ENCODE results near the gene CIITA.
"Not testable (repeated sequence)": the region's sequence is repeated elsewhere in the genome, so short reads cannot be mapped to it uniquely, and the experiment has no call there.

The CIITA gene

GRCh38 chr16:10959161-10959560, 82.2 kb downstream of the CIITA start:
- DNase-seq (ENCODE audit: low read depth) = no peak

DNA sequence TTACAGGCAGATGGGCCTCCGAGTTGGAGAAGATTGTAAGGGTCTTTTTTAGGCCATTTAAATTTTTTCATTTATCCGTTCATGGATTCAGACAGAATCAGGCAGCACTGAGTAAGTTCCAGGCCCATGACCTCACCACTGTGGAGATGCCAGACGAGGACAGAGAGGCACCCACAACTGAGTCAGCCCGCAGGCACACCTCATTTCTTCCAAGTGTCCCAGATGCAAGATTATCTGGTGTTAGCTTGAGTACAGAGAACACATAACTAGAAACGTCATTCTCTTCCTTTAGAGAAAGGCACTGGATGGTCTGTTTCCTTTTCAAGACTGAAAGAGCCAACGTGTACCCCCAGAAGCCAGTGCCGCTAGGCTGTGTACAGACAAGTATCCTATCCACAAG, 84.2 kb downstream of the CIITA start:
- no peak for DNase-seq (ENCODE audit: low read depth)

DNA sequence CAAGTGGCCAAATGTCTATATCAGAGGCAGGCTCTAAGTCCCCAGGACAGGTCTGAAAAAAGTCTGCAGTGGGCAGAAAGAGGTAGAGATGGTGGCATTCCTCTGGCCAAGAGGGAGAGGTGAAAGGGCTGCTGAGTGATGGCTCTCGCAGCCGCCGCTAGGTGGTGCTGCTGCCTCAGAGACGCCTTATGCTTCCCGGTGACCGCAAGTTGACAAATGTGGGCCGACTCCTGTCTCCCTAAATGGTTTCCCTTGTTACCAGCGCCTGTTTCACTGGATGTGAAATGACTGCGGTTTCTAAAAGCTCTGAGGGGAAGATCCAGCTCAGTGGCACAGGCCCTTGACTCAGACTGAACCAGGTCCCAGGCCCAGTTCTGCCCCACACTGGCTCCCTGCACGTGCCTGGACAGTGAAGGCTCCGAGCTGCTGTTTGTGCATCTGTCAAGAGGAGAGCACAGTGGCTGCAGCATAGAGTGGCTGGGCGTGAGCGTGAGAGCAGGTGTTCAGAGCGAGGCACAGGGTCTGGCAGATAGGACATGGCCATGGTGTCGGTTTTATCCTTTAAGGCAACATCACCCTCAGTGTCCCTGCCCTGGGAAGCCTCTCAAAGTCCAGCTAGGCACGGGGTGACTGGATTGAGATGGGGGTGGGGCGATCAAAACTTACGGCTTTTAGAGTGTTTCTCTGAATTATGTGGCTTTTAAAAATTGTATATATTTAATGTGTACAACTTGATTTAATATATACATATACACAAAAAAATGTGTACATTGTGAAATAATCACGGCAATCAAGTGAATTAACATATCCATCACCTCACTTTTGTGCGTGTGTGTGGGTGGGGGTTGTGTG, 87.3 kb downstream of the CIITA start:
- DNase-seq (ENCODE audit: low read depth) = peak; percentile 75

- peak; percentile 46 for DNase-seq (ENCODE audit: low read depth)
Measured at GRCh38 chr16:10964891-10965326, 87.9 kb downstream of the CIITA start.

GRCh38 chr16:10965440-10966061, 88.5 kb downstream of the CIITA start:
- DNase-seq (ENCODE audit: low read depth) = no peak

GRCh38 chr16:10966129-10966528, 89.1 kb downstream of the CIITA start:
- DNase-seq (ENCODE audit: low read depth) = no peak

DNA sequence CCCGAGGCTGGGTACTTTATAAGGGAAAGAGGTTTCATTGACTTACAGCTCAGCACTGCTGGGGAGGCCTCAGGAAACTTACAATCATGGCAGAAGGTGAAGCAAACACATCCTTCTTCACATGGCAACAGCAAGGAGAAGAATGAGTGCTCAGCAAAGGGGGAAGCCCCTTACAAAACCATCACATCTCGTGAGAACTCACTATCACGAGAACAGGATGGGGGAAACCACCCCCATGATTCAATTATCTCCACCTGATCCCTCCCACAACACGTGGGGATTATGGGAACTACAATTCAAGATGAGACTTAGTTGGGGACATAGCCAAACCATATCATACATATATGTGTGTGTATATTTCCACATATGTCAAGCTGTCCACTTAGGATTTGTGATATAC, 89.6 kb downstream of the CIITA start:
- DNase-seq (ENCODE audit: low read depth) = not testable (repeated sequence)

DNA sequence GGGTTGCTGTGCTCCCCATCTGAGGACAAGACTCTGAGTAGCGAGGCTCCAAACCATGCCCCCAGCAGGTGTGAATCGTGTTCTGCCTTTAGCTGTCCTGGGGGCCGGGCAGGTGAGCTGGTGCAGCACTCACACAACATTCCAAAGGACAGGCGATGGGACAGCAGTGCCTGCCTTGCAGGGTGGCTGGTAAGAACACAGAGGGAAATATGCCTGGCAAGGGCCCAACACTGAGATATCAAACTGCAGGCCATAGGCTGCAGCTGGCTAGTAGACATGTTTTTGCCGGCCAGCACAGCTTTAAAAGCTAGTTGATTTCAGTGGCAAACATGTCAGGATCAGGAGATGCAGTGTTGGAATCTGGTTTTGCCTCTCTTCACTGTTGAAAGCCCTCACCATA, 91.0 kb downstream of the CIITA start:
- DNase-seq (ENCODE audit: low read depth) = no peak

DNA sequence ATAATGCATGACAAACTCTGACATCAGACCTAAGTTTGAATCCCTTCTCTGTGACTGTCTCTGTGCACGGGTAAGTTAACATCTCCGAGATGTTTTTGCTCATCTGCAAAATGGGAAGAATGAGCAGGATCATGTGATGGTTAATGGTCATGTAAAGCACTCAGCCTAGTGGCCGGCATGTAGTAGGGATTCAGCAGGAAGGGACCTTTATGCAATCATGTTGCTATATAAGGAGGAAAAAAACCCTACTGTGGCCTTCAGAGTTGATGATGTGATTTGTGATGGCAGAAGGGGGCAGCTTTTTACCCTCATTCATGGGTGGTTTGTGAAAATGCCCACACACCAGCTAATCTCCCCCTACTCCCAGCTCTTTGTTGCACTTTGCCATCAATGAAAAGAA, 91.5 kb downstream of the CIITA start:
- DNase-seq (ENCODE audit: low read depth) = no peak

DNA sequence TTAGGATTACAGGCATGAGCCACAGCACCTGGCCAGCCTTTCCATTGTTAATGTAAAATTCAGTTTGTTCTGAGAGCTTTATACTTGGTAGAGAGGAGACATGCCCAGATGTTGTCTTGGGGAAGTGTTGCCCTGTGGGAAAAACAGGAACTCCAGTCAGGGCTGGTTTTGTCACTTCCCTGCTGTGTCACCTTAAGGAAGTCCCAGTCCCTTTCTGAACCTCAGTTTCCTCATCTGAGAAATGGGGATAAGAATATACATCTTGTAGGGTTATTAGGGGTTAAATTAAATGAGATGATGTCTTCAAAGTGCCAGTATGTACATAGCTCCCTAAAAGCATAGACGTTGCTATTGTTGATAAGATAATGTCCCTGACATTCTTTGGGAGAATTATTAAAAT, 92.6 kb downstream of the CIITA start:
- no peak for DNase-seq (ENCODE audit: low read depth)

DNA sequence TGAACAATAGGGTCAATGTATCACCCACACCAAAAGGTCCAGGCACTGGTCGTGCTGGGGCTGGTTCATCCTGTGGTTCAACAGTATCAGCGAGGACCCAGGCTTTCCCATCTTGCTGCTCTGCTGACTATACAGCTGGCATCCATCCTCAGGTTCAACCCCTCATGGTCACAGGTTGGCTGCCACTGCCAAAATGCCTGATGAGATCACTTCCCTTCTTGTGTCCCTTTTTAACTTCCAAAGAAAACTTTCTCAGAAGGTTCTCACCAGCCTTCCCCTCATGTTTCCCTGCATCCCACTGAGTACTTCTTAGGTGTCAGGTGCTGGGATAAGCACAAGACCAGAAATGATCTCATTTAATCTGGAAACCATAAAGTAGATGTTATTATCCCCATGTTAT, 93.1 kb downstream of the CIITA start:
- DNase-seq (ENCODE audit: low read depth) = no peak

GRCh38 chr16:10971560-10971961, 94.6 kb downstream of the CIITA start:
- DNase-seq (ENCODE audit: low read depth) = no peak

DNA sequence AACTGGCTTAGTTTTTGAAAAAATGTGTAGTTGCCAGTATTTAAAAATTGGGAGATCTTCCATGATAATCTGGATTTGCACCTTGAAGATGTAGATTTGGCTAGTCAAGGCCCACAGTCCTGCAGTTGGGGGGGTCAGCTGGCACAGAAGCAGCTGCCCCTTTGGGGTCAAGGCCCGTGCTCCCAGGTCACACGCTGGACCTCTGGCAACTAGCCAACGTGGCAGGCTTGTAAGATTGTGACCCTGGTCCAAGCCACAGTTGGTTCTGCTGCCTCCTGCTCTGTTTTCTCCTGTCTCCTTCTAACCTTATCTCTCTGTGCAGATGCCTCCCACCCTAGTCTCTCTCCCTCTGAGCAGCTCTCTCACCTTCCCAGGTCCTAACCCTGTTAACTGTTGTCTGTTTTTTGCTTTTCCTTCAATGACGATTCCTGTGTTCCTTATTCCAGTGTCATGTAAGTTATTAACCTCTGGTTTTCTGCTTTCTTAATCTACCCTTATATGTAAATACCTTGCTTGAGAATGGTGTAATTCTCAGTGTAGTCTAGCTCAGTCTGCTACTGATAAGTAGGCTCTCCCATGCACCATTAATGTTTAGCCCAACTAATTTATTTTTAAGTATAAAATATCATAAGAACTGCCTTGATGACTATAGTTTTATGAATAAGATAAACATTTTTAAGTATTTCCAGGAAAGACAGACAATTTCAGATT, 95.3 kb downstream of the CIITA start:
- DNase-seq (ENCODE audit: low read depth) = no peak

GRCh38 chr16:10972819-10973464, 95.9 kb downstream of the CIITA start:
- DNase-seq (ENCODE audit: low read depth) = no peak

- no peak for DNase-seq (ENCODE audit: low read depth)
Measured at GRCh38 chr16:10976634-10977033, 99.6 kb downstream of the CIITA start.

DNA sequence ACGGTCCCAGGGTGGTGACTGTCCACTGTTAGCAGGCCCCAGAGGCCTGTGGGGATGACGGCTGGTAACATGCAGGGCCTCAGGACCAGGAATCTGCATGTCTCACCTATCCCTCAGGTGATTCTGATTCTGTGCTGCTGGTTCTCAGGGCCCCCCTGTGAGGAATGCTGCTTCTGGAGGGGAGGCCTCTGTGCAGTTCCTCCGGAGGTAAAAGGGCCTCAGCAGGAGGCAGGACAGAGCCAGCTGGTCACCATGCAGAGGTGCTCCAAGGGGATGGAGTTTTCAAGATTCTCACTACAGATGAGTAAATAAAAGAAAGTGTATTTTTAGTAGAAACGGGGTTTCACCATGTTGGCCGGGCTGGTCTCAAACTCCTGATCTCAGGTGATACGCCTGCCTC, 101.1 kb downstream of the CIITA start:
- DNase-seq (ENCODE audit: low read depth) = no peak

- no peak for DNase-seq (ENCODE audit: low read depth)
Measured at GRCh38 chr16:10978871-10979446, 102.0 kb downstream of the CIITA start.

- no peak for DNase-seq (ENCODE audit: low read depth)
Measured at GRCh38 chr16:10979717-10980601, 103.0 kb downstream of the CIITA start.

- DNase-seq (ENCODE audit: low read depth) = no peak
Measured at GRCh38 chr16:10980813-10981212, 103.8 kb downstream of the CIITA start.

GRCh38 chr16:10981697-10982216, 104.8 kb downstream of the CIITA start:
- DNase-seq (ENCODE audit: low read depth) = no peak
